ENCODE results near the gene BICC1.

Gene BICC1

DNA sequence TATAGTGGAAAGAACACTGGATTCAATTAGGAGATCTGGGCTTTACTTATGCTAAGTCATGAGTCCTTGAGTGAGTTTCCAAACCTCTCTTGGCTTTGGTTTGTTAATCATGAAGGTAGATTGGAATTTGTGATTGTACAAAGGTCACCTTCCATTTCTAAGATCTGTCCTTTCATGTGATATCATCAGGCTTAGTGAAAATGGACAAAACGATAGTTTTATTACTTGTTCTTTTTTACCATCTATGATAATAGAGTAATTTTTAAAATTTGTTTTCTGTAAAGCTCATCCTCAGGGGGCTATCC lies 309.0 kb downstream of the BICC1 start:
- H3K4me1 ChIP-seq (ENCODE audit: insufficient read depth, low read length) = no peaks in the 10 kb centered on the region
- no peaks in the 10 kb centered on the region for H3K36me3 ChIP-seq (ENCODE audit: insufficient read depth, low read length)
- no peaks in the 10 kb centered on the region for H3K9me3 ChIP-seq (ENCODE audit: control insufficient read depth, insufficient read depth, low read length)
- no peak overlapping the region for H3K9ac ChIP-seq (ENCODE audit: low read depth, low read length)

DNA sequence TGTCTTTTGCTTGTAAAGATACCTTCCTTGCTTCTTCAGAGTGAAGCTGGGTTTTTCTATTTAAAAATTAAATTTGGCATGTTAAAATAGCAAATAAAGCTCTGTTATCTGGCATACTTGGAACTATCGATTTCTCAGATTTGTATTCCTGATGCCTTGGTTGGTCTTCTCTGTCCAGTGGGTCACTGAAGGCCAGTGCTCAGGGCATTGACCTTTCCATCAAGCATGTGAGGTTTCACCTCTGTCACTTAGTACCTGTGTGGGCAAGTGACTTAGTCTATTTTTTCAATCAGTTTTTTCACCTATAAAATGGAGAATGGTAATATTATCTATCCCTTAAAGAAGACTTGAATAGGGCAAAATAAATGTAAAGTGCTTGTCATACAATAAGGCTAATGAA lies 311.3 kb downstream of the BICC1 start:
- H3K4me1 ChIP-seq (ENCODE audit: insufficient read depth, low read length) = no peaks in the 10 kb centered on the region
- H3K9me3 ChIP-seq (ENCODE audit: control insufficient read depth, insufficient read depth, low read length) = no peaks in the 10 kb centered on the region

DNA sequence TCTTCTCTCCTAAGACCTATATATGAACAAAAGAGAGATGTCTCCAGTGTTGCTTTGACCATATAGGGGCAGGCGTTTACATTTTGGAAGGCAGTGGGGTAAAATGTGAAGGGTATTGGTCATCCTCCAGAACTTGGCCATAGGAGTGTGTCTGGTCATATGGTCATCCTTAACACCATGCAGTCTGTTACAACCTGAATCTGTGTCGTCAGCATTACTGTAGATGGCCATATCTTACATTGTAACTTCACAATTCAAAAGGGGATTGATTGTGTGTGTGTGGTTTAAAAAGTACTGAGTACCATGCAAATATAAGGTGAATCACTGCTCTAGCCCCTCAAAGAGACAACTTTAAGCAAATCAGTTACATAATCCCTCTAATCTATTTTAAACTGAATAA lies 311.7 kb downstream of the BICC1 start:
- no peak overlapping the region for H3K9ac ChIP-seq (ENCODE audit: low read depth, low read length)
- H3K4me1 ChIP-seq (ENCODE audit: insufficient read depth, low read length) = no peaks in the 10 kb centered on the region
- no peaks in the 10 kb centered on the region for H3K36me3 ChIP-seq (ENCODE audit: insufficient read depth, low read length)
- H3K9me3 ChIP-seq (ENCODE audit: control insufficient read depth, insufficient read depth, low read length) = no peaks in the 10 kb centered on the region

More for the DNA sequence above, 311.3 kb downstream of the BICC1 start:
- no peaks in the 10 kb centered on the region for H3K36me3 ChIP-seq (ENCODE audit: insufficient read depth, low read length)
- no peak overlapping the region for H3K9ac ChIP-seq (ENCODE audit: low read depth, low read length)

GRCh38 chr10:58826694-58827093 lies 314.0 kb downstream of the BICC1 start:
- H3K4me1 ChIP-seq (ENCODE audit: insufficient read depth, low read length) = no peaks in the 10 kb centered on the region
- H3K9me3 ChIP-seq (ENCODE audit: control insufficient read depth, insufficient read depth, low read length) = no peaks in the 10 kb centered on the region
- no peak overlapping the region for H3K9ac ChIP-seq (ENCODE audit: low read depth, low read length)
- H3K36me3 ChIP-seq (ENCODE audit: insufficient read depth, low read length) = no peaks in the 10 kb centered on the region

GRCh38 chr10:58827381-58827780 lies 314.7 kb downstream of the BICC1 start:
- Histone ChIP-seq H3K9ac (ENCODE audit: low read depth, low read length) (no peak overlapping the region), H3K9me3 (ENCODE audit: control insufficient read depth, insufficient read depth, low read length) (no peaks in the 10 kb centered on the region), H3K4me1 (ENCODE audit: insufficient read depth, low read length) (no peaks in the 10 kb centered on the region), H3K36me3 (ENCODE audit: insufficient read depth, low read length) (no peaks in the 10 kb centered on the region)

DNA sequence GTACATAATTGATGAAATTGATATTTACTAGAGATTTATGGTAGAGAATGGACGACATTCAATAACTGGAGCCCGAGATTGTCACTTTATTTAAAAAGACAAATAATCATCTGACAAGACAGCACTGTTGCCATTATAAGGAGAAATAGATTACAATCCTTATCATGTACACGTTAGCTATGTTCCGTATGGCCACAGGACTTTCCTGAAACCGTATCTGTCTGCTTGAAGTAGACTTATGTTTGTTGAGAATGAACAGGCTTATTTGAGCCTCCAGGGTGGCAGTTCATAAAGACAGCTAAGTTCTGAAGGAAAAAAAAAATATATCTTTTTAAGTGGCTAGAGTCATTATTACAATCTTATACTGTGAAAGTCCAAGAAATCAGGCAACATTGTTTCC lies 317.2 kb downstream of the BICC1 start:
- Histone ChIP-seq H3K9ac (ENCODE audit: low read depth, low read length) (no peak overlapping the region), H3K36me3 (ENCODE audit: insufficient read depth, low read length) (no peaks in the 10 kb centered on the region)

GRCh38 chr10:58830697-58831096 lies 318.0 kb downstream of the BICC1 start:
- H3K4me1 ChIP-seq (ENCODE audit: insufficient read depth, low read length) = no peaks in the 10 kb centered on the region
- H3K9ac ChIP-seq (ENCODE audit: low read depth, low read length) = no peak overlapping the region
- no peaks in the 10 kb centered on the region; the same call in 1 of the 2 replicates for H3K9me3 ChIP-seq (ENCODE audit: control insufficient read depth, insufficient read depth, low read length)
- no peaks in the 10 kb centered on the region for H3K36me3 ChIP-seq (ENCODE audit: insufficient read depth, low read length)

More for the DNA sequence above, 317.2 kb downstream of the BICC1 start:
- Histone ChIP-seq H3K9me3 (ENCODE audit: control insufficient read depth, insufficient read depth, low read length) (no peaks in the 10 kb centered on the region), H3K4me1 (ENCODE audit: insufficient read depth, low read length) (no peaks in the 10 kb centered on the region)

GRCh38 chr10:58833771-58834561 lies 321.3 kb downstream of the BICC1 start:
- H3K9ac ChIP-seq (ENCODE audit: low read depth, low read length) = no peak overlapping the region
- no peaks in the 10 kb centered on the region for H3K4me1 ChIP-seq (ENCODE audit: insufficient read depth, low read length)
- H3K36me3 ChIP-seq (ENCODE audit: insufficient read depth, low read length) = no peaks in the 10 kb centered on the region
- no peaks in the 10 kb centered on the region; the same call in 1 of the 2 replicates for H3K9me3 ChIP-seq (ENCODE audit: control insufficient read depth, insufficient read depth, low read length)

DNA sequence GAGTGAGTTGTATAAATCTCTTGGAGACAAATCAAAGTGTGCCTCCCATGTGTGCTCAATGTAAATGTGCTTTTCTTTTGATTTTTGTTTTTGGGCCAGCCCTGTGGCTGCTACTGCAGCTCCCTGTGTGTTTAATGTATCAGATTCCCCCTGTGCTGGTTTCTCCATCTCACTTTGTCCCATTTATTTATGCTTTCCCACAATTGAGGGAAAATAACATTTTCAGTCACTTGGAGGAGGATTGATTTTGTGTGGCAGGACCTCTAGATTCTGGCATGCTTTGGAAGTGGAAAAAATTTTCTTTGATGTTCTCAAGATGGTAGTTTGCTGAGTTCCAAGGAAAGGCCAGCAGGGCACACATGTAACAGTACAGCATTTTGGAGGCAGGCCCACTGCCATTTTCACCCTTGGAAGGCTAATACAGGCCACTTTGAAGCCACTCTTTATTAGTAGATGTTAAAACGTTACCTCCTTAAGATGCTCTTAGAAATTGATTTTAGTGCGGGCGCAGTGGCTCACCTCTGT lies 323.6 kb downstream of the BICC1 start:
- Histone ChIP-seq H3K9me3 (ENCODE audit: control insufficient read depth, insufficient read depth, low read length) (no peaks in the 10 kb centered on the region; the same call in 1 of the 2 replicates), H3K9ac (ENCODE audit: low read depth, low read length) (no peak overlapping the region), H3K36me3 (ENCODE audit: insufficient read depth, low read length) (no peaks in the 10 kb centered on the region), H3K4me1 (ENCODE audit: insufficient read depth, low read length) (no peaks in the 10 kb centered on the region)

GRCh38 chr10:58836991-58837575 lies 324.4 kb downstream of the BICC1 start:
- H3K36me3 ChIP-seq (ENCODE audit: insufficient read depth, low read length) = no peaks in the 10 kb centered on the region
- H3K9me3 ChIP-seq (ENCODE audit: control insufficient read depth, insufficient read depth, low read length) = no peaks in the 10 kb centered on the region; the same call in 1 of the 2 replicates
- no peaks in the 10 kb centered on the region for H3K4me1 ChIP-seq (ENCODE audit: insufficient read depth, low read length)
- H3K9ac ChIP-seq (ENCODE audit: low read depth, low read length) = no peak overlapping the region

GRCh38 chr10:58837826-58838225 lies 325.2 kb downstream of the BICC1 start:
- no peaks in the 10 kb centered on the region for H3K4me1 ChIP-seq (ENCODE audit: insufficient read depth, low read length)
- no peaks in the 10 kb centered on the region for H3K36me3 ChIP-seq (ENCODE audit: insufficient read depth, low read length)
- H3K9ac ChIP-seq (ENCODE audit: low read depth, low read length) = no peak overlapping the region
- H3K9me3 ChIP-seq (ENCODE audit: control insufficient read depth, insufficient read depth, low read length) = no peaks in the 10 kb centered on the region; the same call in 1 of the 2 replicates

DNA sequence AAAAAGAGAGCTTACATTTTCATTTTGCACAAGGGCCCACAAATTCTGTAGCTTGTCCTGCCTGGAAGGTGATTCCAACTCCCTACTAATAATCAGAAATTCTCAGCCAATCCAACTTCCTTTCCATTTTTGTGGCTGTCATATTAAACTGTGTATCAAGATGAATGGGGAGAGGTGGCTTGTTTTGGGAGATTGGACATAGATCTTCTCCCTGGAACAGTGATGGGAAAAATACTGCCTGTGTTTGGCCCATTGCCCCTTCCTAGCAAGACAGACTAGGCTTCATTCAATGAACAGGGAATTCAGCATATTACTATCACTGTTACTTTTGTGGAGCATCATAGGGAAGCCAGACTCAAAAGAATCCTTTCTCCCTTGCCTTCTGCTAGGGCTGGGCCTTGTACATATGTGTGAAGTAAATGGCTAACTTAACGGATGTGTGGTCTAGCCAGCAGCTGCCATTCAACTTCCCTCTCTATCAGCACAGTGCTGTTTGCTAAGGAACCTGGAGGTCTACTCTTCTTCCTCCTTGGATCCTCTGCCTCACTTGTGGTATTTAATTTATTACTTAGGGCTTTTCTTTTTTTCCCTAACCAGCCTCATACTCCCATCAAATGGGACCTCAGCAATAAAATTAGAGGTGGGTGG lies 326.0 kb downstream of the BICC1 start:
- no peak overlapping the region for H3K9ac ChIP-seq (ENCODE audit: low read depth, low read length)
- H3K36me3 ChIP-seq (ENCODE audit: insufficient read depth, low read length) = no peaks in the 10 kb centered on the region
- H3K4me1 ChIP-seq (ENCODE audit: insufficient read depth, low read length) = no peaks in the 10 kb centered on the region
- no peaks in the 10 kb centered on the region; the same call in 1 of the 2 replicates for H3K9me3 ChIP-seq (ENCODE audit: control insufficient read depth, insufficient read depth, low read length)

GRCh38 chr10:58839771-58840170 lies 327.1 kb downstream of the BICC1 start:
- Histone ChIP-seq H3K4me1 (ENCODE audit: insufficient read depth, low read length) (no peaks in the 10 kb centered on the region), H3K9me3 (ENCODE audit: control insufficient read depth, insufficient read depth, low read length) (no peaks in the 10 kb centered on the region; the same call in 1 of the 2 replicates), H3K9ac (ENCODE audit: low read depth, low read length) (no peak overlapping the region), H3K36me3 (ENCODE audit: insufficient read depth, low read length) (no peaks in the 10 kb centered on the region)

DNA sequence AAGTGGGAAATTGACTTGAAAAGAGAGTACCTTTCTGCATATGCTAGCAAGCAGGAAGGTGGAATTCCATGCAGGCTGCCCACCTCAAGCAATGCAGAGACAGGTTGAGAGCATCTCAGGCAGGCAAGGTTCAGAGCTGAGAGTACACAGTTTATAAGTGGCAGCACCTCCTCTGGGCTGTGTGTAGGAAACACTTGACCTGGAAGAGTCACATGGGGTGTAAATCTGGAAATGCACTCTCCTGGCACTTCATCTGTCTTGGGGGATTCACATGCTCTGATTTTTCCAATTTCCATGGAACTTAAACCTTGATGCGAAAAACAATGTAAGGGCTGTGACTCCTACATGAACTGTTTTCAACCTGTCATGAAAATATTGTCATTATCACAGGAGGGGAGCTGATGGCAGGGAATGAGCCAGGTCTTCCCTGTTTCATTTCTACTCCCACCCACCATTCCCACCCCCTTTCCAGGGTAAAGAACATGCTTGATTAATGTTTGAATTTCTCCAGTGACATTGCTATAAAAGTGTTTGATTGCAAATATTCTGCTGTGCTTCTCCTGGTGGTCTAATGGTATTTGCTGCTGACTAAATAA lies 328.3 kb downstream of the BICC1 start:
- Histone ChIP-seq H3K4me1 (ENCODE audit: insufficient read depth, low read length) (no peaks in the 10 kb centered on the region), H3K9ac (ENCODE audit: low read depth, low read length) (no peak overlapping the region), H3K36me3 (ENCODE audit: insufficient read depth, low read length) (no peaks in the 10 kb centered on the region), H3K9me3 (ENCODE audit: control insufficient read depth, insufficient read depth, low read length) (no peaks in the 10 kb centered on the region; the same call in 1 of the 2 replicates)

Measured in ES-I3 (cell line).